ENCODE measurements around the gene PDXDC1.
"Not testable (repeated sequence)": the region's sequence is repeated elsewhere in the genome, so short reads cannot be mapped to it uniquely, and the experiment has no call there.

PDXDC1 gene

GRCh38 chr16:15135483-15136360 is 160.9 kb downstream of the PDXDC1 start:
- peak; percentile 12; the same call in 2 of the 3 replicates for ATAC-seq (ENCODE audit: low read depth)
- not testable (repeated sequence) for H3K4me1 ChIP-seq (ENCODE audit: insufficient read depth, poor library complexity, severe bottlenecking); H3K27ac ChIP-seq (ENCODE audit: poor library complexity, severe bottlenecking); H3K27me3 ChIP-seq (ENCODE audit: insufficient read depth, poor library complexity, severe bottlenecking); H3K9me3 ChIP-seq (ENCODE audit: severe bottlenecking); H3K4me3 ChIP-seq (ENCODE audit: severe bottlenecking); H3K36me3 ChIP-seq (ENCODE audit: low read depth)
- peak; percentile 29 for DNase-seq (ENCODE audit: low spot score)

- peak; percentile 38 for DNase-seq (ENCODE audit: low spot score)
- H3K4me3 ChIP-seq (ENCODE audit: severe bottlenecking); H3K9me3 ChIP-seq (ENCODE audit: severe bottlenecking); H3K27ac ChIP-seq (ENCODE audit: poor library complexity, severe bottlenecking); H3K36me3 ChIP-seq (ENCODE audit: low read depth); H3K4me1 ChIP-seq (ENCODE audit: insufficient read depth, poor library complexity, severe bottlenecking); H3K27me3 ChIP-seq (ENCODE audit: insufficient read depth, poor library complexity, severe bottlenecking); ATAC-seq (ENCODE audit: low read depth): not testable (repeated sequence)
These were observed 162.7 kb downstream of the PDXDC1 start for GRCh38 chr16:15137514-15137913.

GRCh38 chr16:15140444-15141365 is 165.9 kb downstream of the PDXDC1 start:
- not testable (repeated sequence) for H3K27me3 ChIP-seq (ENCODE audit: insufficient read depth, poor library complexity, severe bottlenecking); H3K4me3 ChIP-seq (ENCODE audit: severe bottlenecking); ATAC-seq (ENCODE audit: low read depth); DNase-seq (ENCODE audit: low spot score); H3K36me3 ChIP-seq (ENCODE audit: low read depth); H3K27ac ChIP-seq (ENCODE audit: poor library complexity, severe bottlenecking); H3K9me3 ChIP-seq (ENCODE audit: severe bottlenecking)
- peaks cover 19% of the 10 kb centered on the region for H3K4me1 ChIP-seq (ENCODE audit: insufficient read depth, poor library complexity, severe bottlenecking)

DNA sequence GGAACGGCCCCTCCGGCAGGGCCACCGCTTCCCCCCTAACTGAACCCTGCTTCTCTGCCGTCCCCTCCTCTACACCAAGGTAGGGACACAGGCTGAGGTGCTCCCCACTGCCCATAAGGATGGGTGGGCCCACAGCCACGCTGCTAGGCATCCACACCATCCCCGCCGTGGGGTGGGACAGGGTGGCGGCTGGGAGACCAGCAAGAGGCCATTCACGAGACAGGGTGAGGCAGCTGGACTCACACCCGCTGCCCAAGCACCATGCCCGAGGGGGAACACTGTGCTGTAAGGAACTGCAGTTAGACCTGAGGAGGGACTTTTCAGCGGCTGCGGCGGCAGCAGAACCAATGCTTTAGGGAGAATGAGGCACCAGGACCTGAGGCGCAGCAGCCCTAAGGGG is 166.8 kb downstream of the PDXDC1 start:
- no peak for DNase-seq (ENCODE audit: low spot score)
- no peak overlapping the region for H3K4me3 ChIP-seq (ENCODE audit: severe bottlenecking)
- peaks cover 15% of the 10 kb centered on the region for H3K4me1 ChIP-seq (ENCODE audit: insufficient read depth, poor library complexity, severe bottlenecking)
- no peaks in the 10 kb centered on the region for H3K27me3 ChIP-seq (ENCODE audit: insufficient read depth, poor library complexity, severe bottlenecking)
- no peaks in the 10 kb centered on the region for H3K9me3 ChIP-seq (ENCODE audit: severe bottlenecking)
- TF ChIP-seq, protein P1, sequence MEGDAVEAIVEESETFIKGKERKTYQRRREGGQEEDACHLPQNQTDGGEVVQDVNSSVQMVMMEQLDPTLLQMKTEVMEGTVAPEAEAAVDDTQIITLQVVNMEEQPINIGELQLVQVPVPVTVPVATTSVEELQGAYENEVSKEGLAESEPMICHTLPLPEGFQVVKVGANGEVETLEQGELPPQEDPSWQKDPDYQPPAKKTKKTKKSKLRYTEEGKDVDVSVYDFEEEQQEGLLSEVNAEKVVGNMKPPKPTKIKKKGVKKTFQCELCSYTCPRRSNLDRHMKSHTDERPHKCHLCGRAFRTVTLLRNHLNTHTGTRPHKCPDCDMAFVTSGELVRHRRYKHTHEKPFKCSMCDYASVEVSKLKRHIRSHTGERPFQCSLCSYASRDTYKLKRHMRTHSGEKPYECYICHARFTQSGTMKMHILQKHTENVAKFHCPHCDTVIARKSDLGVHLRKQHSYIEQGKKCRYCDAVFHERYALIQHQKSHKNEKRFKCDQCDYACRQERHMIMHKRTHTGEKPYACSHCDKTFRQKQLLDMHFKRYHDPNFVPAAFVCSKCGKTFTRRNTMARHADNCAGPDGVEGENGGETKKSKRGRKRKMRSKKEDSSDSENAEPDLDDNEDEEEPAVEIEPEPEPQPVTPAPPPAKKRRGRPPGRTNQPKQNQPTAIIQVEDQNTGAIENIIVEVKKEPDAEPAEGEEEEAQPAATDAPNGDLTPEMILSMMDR (IDR thresholded peaks at IDR 0.05; ENCODE audit: poor library complexity, severe bottlenecking), result no peak
- no peaks in the 10 kb centered on the region for H3K36me3 ChIP-seq (ENCODE audit: low read depth)
- ATAC-seq (ENCODE audit: low read depth), result no peak
- H3K27ac ChIP-seq (ENCODE audit: poor library complexity, severe bottlenecking), result no peak overlapping the region

- H3K9me3 ChIP-seq (ENCODE audit: severe bottlenecking); H3K27me3 ChIP-seq (ENCODE audit: insufficient read depth, poor library complexity, severe bottlenecking); ATAC-seq (ENCODE audit: low read depth); H3K36me3 ChIP-seq (ENCODE audit: low read depth); DNase-seq (ENCODE audit: low spot score); H3K4me3 ChIP-seq (ENCODE audit: severe bottlenecking): not testable (repeated sequence)
- H3K4me1 ChIP-seq (ENCODE audit: insufficient read depth, poor library complexity, severe bottlenecking), result peaks cover 18% of the 10 kb centered on the region
- H3K27ac ChIP-seq (ENCODE audit: poor library complexity, severe bottlenecking), result peak overlapping the region; percentile 68
These were observed 167.5 kb downstream of the PDXDC1 start for GRCh38 chr16:15142107-15142890.

- not testable (repeated sequence) for H3K36me3 ChIP-seq (ENCODE audit: low read depth); H3K4me3 ChIP-seq (ENCODE audit: severe bottlenecking); H3K27me3 ChIP-seq (ENCODE audit: insufficient read depth, poor library complexity, severe bottlenecking); H3K9me3 ChIP-seq (ENCODE audit: severe bottlenecking); DNase-seq (ENCODE audit: low spot score)
- Histone ChIP-seq H3K27ac (ENCODE audit: poor library complexity, severe bottlenecking) (peak overlapping the region; percentile 68), H3K4me1 (ENCODE audit: insufficient read depth, poor library complexity, severe bottlenecking) (peaks cover 22% of the 10 kb centered on the region)
- ATAC-seq (ENCODE audit: low read depth), result peak; percentile 65
These were observed 168.2 kb downstream of the PDXDC1 start for GRCh38 chr16:15142891-15143600.

DNA sequence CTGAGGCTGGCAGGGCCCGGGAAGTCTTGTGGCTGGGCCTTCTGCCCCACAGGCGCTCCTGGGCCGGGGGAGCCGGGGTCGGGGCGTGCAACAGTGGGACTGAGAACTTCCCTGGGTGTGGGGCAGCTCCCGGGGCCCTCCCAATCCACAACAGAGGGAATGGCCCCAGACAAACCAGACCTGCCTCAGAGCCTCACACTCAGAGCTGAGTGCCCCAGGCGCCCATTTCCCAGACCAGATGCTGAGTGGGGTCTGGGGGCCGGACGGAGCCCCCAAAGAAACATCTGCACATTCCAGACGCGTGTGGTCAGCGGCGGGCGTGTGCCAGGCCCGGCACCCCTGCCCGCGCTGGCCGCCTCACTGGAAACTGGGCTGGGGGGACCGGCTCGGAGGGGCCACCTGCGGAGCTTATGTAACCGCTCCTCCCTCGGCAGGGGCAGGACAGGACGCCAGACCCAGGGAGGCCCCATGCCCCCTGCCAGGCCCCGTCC is 168.8 kb downstream of the PDXDC1 start:
- DNase-seq (ENCODE audit: low spot score); H3K9me3 ChIP-seq (ENCODE audit: severe bottlenecking); H3K4me3 ChIP-seq (ENCODE audit: severe bottlenecking); H3K27me3 ChIP-seq (ENCODE audit: insufficient read depth, poor library complexity, severe bottlenecking); ATAC-seq (ENCODE audit: low read depth); H3K36me3 ChIP-seq (ENCODE audit: low read depth): not testable (repeated sequence)
- Histone ChIP-seq H3K27ac (ENCODE audit: poor library complexity, severe bottlenecking) (peak overlapping the region; percentile 68), H3K4me1 (ENCODE audit: insufficient read depth, poor library complexity, severe bottlenecking) (peaks cover 22% of the 10 kb centered on the region)

DNA sequence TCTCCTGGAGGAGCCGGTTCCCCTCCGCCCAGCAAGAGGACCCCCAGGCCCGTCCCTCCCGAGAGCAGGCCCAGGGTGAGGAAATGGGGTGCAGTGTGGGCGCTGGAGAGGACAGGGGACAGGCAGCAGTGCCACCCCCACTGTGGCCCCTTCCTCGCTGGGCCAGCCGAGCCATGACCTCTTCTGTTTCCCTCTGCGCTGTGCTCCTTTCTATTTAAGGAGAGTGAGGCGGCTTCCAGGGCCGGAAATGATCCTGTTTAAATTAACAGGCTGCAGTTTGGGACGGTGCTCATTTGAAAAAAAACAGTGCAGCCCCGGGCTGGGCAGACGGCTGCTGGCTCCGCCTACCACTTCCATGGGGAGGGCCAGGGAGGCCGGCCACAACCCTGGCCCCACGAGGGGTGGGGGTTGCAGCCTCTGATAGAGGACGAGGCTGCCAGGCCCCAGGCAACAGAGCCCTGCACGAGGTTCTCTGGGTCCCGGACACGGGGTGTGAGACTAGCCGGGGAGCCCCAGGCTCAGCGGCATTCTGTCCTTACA is 169.3 kb downstream of the PDXDC1 start:
- peaks cover 22% of the 10 kb centered on the region for H3K4me1 ChIP-seq (ENCODE audit: insufficient read depth, poor library complexity, severe bottlenecking)
- not testable (repeated sequence) for H3K9me3 ChIP-seq (ENCODE audit: severe bottlenecking); DNase-seq (ENCODE audit: low spot score); H3K36me3 ChIP-seq (ENCODE audit: low read depth); H3K4me3 ChIP-seq (ENCODE audit: severe bottlenecking); H3K27me3 ChIP-seq (ENCODE audit: insufficient read depth, poor library complexity, severe bottlenecking)
- H3K27ac ChIP-seq (ENCODE audit: poor library complexity, severe bottlenecking), result peak overlapping the region; percentile 68
- ATAC-seq (ENCODE audit: low read depth), result peak; percentile 28

DNA sequence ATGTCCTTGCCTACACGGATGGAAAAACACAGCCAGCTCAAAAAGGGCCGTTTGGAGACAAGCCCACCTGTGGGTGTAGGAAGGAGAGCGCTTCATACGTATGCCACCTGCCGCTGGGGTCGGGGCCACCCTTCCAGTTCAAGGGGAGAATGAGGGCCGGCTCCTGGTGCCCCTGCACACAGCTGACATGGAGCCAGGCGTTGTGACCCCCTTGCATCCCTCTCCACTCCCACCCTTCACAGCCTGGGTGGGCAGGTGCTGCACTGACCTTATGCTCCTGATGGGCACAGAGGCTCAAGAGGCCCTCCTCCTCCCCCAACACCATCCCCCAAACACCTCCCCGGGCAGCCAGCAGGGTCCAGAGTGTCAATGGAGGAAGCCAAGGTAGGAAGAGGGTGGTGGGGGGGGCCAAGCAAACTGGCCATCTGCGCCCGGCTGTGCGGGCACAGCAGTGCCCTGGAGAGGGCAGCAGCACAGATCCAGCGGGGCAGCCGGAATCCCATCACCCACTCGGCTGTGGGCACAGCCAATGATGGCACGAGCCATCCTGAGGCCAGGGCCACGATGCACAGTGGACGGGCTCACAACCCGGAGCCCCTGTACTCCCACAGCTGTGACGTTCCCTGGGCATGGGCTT is 170.1 kb downstream of the PDXDC1 start:
- H3K4me1 ChIP-seq (ENCODE audit: insufficient read depth, poor library complexity, severe bottlenecking), result peaks cover 22% of the 10 kb centered on the region
- not testable (repeated sequence) for H3K36me3 ChIP-seq (ENCODE audit: low read depth); DNase-seq (ENCODE audit: low spot score); H3K4me3 ChIP-seq (ENCODE audit: severe bottlenecking); H3K27me3 ChIP-seq (ENCODE audit: insufficient read depth, poor library complexity, severe bottlenecking); H3K9me3 ChIP-seq (ENCODE audit: severe bottlenecking); ATAC-seq (ENCODE audit: low read depth)
- peak overlapping the region; percentile 68 for H3K27ac ChIP-seq (ENCODE audit: poor library complexity, severe bottlenecking)

All from RWPE2 (cell line).